HG02571 (cell line): Measurements from ENCODE around the gene PANK2.
A peak's percentile ranks its signal among the peaks of the same experiment; 100 is the strongest.
"Not testable (repeated sequence)": the region's sequence is repeated elsewhere in the genome, so short reads cannot be mapped to it uniquely, and the experiment has no call there.

Experiments
- ATAC-seq: cut with Tn5 transposase; IDR thresholded peaks from one replicate; pipeline ENCODE4 v1.9.1; 2021; ENCODE audit warnings: mild to moderate bottlenecking, moderate library complexity; ENCODE audit not compliant: unreplicated experiment

Gene PANK2

GRCh38 chr20:3888622-3889488 is at the start of gene PANK2:
TSS of gene PANK2 (plus strand) at chr20:3889387.
- ATAC-seq: peak; percentile 92

- not testable (repeated sequence) for ATAC-seq
These were observed 49.0 kb upstream of the PANK2 start for GRCh38 chr20:3840201-3840600.

- no peak for ATAC-seq
These were observed 46.7 kb upstream of the PANK2 start for GRCh38 chr20:3842348-3842930.

- no peak for ATAC-seq
These were observed 45.7 kb upstream of the PANK2 start for GRCh38 chr20:3843490-3843889.

- ATAC-seq: not testable (repeated sequence)
These were observed 45.1 kb upstream of the PANK2 start for GRCh38 chr20:3843990-3844619.

- ATAC-seq: no peak
These were observed 42.8 kb upstream of the PANK2 start for GRCh38 chr20:3846378-3846739.

- peak; percentile 89 for ATAC-seq
These were observed 42.3 kb upstream of the PANK2 start, which contains the start of gene MAVS for GRCh38 chr20:3846740-3847428. TSS of gene MAVS (plus strand) at chr20:3846834. CDS start at chr20:3854625, 7,791 bp downstream.

GRCh38 chr20:3847429-3847940 is 41.7 kb upstream of the PANK2 start:
- ATAC-seq: no peak

GRCh38 chr20:3848565-3848964 is 40.6 kb upstream of the PANK2 start:
- no peak for ATAC-seq

GRCh38 chr20:3854462-3854871 is 34.7 kb upstream of the PANK2 start:
- ATAC-seq: no peak

- no peak for ATAC-seq
These were observed 31.8 kb upstream of the PANK2 start for GRCh38 chr20:3857405-3857804.

- ATAC-seq: no peak
These were observed 30.5 kb upstream of the PANK2 start for GRCh38 chr20:3858689-3859088.

GRCh38 chr20:3861191-3861590 is 28.0 kb upstream of the PANK2 start:
- no peak for ATAC-seq

GRCh38 chr20:3862333-3862732 is 26.9 kb upstream of the PANK2 start:
- no peak for ATAC-seq

GRCh38 chr20:3863317-3863716 is 25.9 kb upstream of the PANK2 start:
- ATAC-seq: no peak

GRCh38 chr20:3864518-3864917 is 24.7 kb upstream of the PANK2 start:
- ATAC-seq: no peak

- no peak for ATAC-seq
These were observed 23.9 kb upstream of the PANK2 start for GRCh38 chr20:3865152-3865886.

- ATAC-seq: no peak
These were observed 23.2 kb upstream of the PANK2 start for GRCh38 chr20:3865887-3866407.

- no peak for ATAC-seq
These were observed 22.7 kb upstream of the PANK2 start for GRCh38 chr20:3866464-3866863.

GRCh38 chr20:3867802-3868201 is 21.4 kb upstream of the PANK2 start:
- ATAC-seq: no peak
